ENCODE results near the gene KCTD18.

KCTD18 gene

DNA sequence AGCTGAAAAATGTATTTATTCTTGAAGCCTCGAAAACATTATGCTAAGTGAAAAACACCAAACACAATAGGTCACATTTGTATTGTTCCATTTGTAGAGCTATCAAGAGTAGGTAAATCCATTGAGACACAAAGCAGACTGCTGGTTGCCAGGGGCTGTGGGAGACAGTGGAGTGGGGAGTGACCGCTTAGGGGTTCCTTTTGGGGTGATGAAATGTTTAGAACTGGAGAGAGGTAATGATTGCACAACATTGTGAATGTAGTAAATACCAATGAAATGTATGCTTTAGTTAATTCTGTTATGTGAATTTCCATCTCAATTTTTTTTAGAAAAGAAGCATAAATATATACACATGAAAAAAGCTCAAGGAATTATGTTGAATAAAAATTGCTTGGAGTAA is 15.8 kb downstream of the KCTD18 start:
- TF ChIP-seq FOXP2 (optimal IDR thresholded peaks at IDR 0.05; ENCODE audit: borderline replicate concordance, extremely low read depth, extremely low read length, insufficient read depth) (no peak), POLR2AphosphoS5 (IDR thresholded peaks at IDR 0.05; ENCODE audit: low read depth, low read length) (no peak), TAF1 (IDR thresholded peaks at IDR 0.05; ENCODE audit: borderline replicate concordance, insufficient read depth, low read length) (no peak), SIN3A (IDR thresholded peaks at IDR 0.05; ENCODE audit: borderline replicate concordance, insufficient read depth, low read length) (no peak), REST (IDR thresholded peaks at IDR 0.05; ENCODE audit: insufficient read depth in 1 of 2, low read depth in 2 of 2, low read length in 2 of 2) (no peak)

DNA sequence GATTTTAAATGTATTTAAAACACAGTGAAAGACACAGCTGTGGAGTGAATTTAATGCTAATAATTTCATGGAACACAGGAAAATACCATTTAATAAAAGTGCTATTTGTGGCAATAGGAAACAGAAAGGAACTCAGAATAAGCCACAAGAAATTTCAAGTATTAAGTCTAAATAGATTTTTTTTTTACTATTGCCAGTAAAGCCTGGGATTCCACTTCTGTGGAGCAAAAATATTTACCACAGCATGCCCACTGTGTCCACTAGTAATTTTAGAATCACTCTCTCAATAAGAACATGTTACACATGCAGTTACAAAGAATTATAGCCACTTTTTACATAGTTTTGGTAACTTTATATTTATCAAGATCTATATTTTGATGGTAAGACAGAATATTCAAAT is 17.2 kb downstream of the KCTD18 start:
- TF ChIP-seq SIN3A (IDR thresholded peaks at IDR 0.05; ENCODE audit: borderline replicate concordance, insufficient read depth, low read length) = no peak
- TF ChIP-seq POLR2AphosphoS5 (IDR thresholded peaks at IDR 0.05; ENCODE audit: low read depth, low read length) = no peak
- TF ChIP-seq TAF1 (IDR thresholded peaks at IDR 0.05; ENCODE audit: borderline replicate concordance, insufficient read depth, low read length) = no peak
- TF ChIP-seq FOXP2 (optimal IDR thresholded peaks at IDR 0.05; ENCODE audit: borderline replicate concordance, extremely low read depth, extremely low read length, insufficient read depth) = no peak
- TF ChIP-seq REST (IDR thresholded peaks at IDR 0.05; ENCODE audit: insufficient read depth in 1 of 2, low read depth in 2 of 2, low read length in 2 of 2) = no peak

- TF ChIP-seq POLR2AphosphoS5 (IDR thresholded peaks at IDR 0.05; ENCODE audit: low read depth, low read length) = no peak
These were observed 19.9 kb downstream of the KCTD18 start for GRCh38 chr2:200490001-200490400.

DNA sequence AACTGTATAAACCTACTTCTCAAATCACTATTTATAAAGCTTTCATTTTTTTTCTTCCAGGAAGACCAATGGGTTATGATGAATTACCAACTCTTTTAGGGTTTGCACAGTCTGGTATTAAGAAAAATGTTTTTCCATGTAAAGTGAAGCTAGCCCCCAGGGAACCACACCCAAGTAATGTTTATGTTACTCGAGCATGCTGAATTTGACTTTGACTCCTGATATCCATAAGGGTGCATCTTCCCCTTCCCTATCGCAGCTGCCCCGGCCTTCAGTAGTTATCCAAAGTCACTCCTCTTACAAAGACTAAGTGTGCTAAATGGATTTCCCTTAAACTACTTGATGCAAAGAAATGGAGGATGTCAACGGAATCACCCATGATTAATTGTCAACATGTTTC is 21.7 kb downstream of the KCTD18 start:
- no peak for TF ChIP-seq POLR2AphosphoS5 (IDR thresholded peaks at IDR 0.05; ENCODE audit: low read depth, low read length)
- no peak for TF ChIP-seq SIN3A (IDR thresholded peaks at IDR 0.05; ENCODE audit: borderline replicate concordance, insufficient read depth, low read length)
- TF ChIP-seq TAF1 (IDR thresholded peaks at IDR 0.05; ENCODE audit: borderline replicate concordance, insufficient read depth, low read length) = no peak
- TF ChIP-seq REST (IDR thresholded peaks at IDR 0.05; ENCODE audit: insufficient read depth in 1 of 2, low read depth in 2 of 2, low read length in 2 of 2) = no peak
- TF ChIP-seq FOXP2 (optimal IDR thresholded peaks at IDR 0.05; ENCODE audit: borderline replicate concordance, extremely low read depth, extremely low read length, insufficient read depth) = no peak

GRCh38 chr2:200486529-200486928 is 23.3 kb downstream of the KCTD18 start:
- TF ChIP-seq SIN3A (IDR thresholded peaks at IDR 0.05; ENCODE audit: borderline replicate concordance, insufficient read depth, low read length) (no peak), FOXP2 (optimal IDR thresholded peaks at IDR 0.05; ENCODE audit: borderline replicate concordance, extremely low read depth, extremely low read length, insufficient read depth) (no peak), TAF1 (IDR thresholded peaks at IDR 0.05; ENCODE audit: borderline replicate concordance, insufficient read depth, low read length) (no peak), REST (IDR thresholded peaks at IDR 0.05; ENCODE audit: insufficient read depth in 1 of 2, low read depth in 2 of 2, low read length in 2 of 2) (no peak), POLR2AphosphoS5 (IDR thresholded peaks at IDR 0.05; ENCODE audit: low read depth, low read length) (no peak)
